ENCODE results near the gene BBX. TPM values are rescaled to one million over a fixed set of nuclear protein-coding genes. Genes with fewer than 3 reads are reported as not detected.

The BBX gene
- total and polyA plus RNA-seq, 2 of the 13 experiments (the other 11 are each of a cell fraction or from before 2014, with no cell fraction given) = 13.7 to 23.2 TPM

GRCh38 chr3:107689355-107689754, 166.6 kb downstream of the BBX start (continued):
- TF ChIP-seq, protein P1, sequence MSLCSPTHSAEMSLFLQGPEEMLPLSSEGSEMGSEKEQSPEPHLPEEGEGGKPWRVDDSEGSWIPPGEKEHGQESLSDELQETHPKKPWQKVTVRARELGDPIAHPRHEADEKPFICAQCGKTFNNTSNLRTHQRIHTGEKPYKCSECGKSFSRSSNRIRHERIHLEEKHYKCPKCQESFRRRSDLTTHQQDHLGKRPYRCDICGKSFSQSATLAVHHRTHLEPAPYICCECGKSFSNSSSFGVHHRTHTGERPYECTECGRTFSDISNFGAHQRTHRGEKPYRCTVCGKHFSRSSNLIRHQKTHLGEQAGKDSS (CRISPR knock-in tag; IDR thresholded peaks at IDR 0.05; ENCODE audit: borderline replicate concordance, low read depth) = no peak
- TF ChIP-seq ZNF720 (CRISPR knock-in tag; IDR thresholded peaks at IDR 0.05) (no peak), HMG20A (CRISPR knock-in tag; IDR thresholded peaks at IDR 0.05; ENCODE audit: borderline replicate concordance) (peak; percentile 35; the same call in 1 of the 2 replicates), ZNF382 (CRISPR knock-in tag; IDR thresholded peaks at IDR 0.05; ENCODE audit: borderline replicate concordance) (no peak), ZBTB39 (CRISPR knock-in tag; IDR thresholded peaks at IDR 0.05) (peak; percentile 87; the same call in 1 of the 2 replicates), SUZ12 (IDR thresholded peaks at IDR 0.05; ENCODE audit: low read depth, low read length) (no peak), ZBTB2 (CRISPR knock-in tag; IDR thresholded peaks at IDR 0.05; ENCODE audit: low read depth) (no peak), PHF8 (CRISPR knock-in tag; IDR thresholded peaks at IDR 0.05) (no peak), SRSF1 (optimal IDR thresholded peaks at IDR 0.05; ENCODE audit: low read depth, low read length) (no peak), ZNF138 (CRISPR knock-in tag; IDR thresholded peaks at IDR 0.05; ENCODE audit: low read depth) (no peak), ATF1 (CRISPR knock-in tag; IDR thresholded peaks at IDR 0.05) (no peak), JUNB (CRISPR knock-in tag; IDR thresholded peaks at IDR 0.05; ENCODE audit: borderline replicate concordance) (no peak), RARA (CRISPR knock-in tag; IDR thresholded peaks at IDR 0.05) (no peak), ZBTB42 (CRISPR knock-in tag; IDR thresholded peaks at IDR 0.05) (no peak), ZNF607 (CRISPR knock-in tag; IDR thresholded peaks at IDR 0.05; ENCODE audit: borderline replicate concordance) (no peak), ZFP37 (CRISPR knock-in tag; IDR thresholded peaks at IDR 0.05; ENCODE audit: borderline replicate concordance) (no peak), NRL (CRISPR knock-in tag; IDR thresholded peaks at IDR 0.05; ENCODE audit: borderline replicate concordance) (no peak), ELF3 (CRISPR knock-in tag; IDR thresholded peaks at IDR 0.05) (no peak; the same call in 1 of the 2 replicates), ZNF33B (CRISPR knock-in tag; IDR thresholded peaks at IDR 0.05) (no peak), HNF1B (CRISPR knock-in tag; IDR thresholded peaks at IDR 0.05) (no peak)
- TF ChIP-seq, protein P2, sequence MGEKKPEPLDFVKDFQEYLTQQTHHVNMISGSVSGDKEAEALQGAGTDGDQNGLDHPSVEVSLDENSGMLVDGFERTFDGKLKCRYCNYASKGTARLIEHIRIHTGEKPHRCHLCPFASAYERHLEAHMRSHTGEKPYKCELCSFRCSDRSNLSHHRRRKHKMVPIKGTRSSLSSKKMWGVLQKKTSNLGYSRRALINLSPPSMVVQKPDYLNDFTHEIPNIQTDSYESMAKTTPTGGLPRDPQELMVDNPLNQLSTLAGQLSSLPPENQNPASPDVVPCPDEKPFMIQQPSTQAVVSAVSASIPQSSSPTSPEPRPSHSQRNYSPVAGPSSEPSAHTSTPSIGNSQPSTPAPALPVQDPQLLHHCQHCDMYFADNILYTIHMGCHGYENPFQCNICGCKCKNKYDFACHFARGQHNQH (CRISPR knock-in tag; IDR thresholded peaks at IDR 0.05) = 0 out of 2 replicates have a peak, but pooled peaks have one; percentile 39
- TF ChIP-seq, protein P3, sequence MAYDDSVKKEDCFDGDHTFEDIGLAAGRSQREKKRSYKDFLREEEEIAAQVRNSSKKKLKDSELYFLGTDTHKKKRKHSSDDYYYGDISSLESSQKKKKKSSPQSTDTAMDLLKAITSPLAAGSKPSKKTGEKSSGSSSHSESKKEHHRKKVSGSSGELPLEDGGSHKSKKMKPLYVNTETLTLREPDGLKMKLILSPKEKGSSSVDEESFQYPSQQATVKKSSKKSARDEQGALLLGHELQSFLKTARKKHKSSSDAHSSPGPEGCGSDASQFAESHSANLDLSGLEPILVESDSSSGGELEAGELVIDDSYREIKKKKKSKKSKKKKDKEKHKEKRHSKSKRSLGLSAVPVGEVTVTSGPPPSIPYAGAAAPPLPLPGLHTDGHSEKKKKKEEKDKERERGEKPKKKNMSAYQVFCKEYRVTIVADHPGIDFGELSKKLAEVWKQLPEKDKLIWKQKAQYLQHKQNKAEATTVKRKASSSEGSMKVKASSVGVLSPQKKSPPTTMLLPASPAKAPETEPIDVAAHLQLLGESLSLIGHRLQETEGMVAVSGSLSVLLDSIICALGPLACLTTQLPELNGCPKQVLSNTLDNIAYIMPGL (CRISPR knock-in tag; IDR thresholded peaks at IDR 0.05; ENCODE audit: borderline replicate concordance in 1 of 2, low read depth in 1 of 2) = no peak
